Keratinocyte (primary cell): ENCODE results near the gene IKBIP. TPM values are rescaled to one million over a fixed set of nuclear protein-coding genes. Genes with fewer than 3 reads are reported as not detected.

Experiments used
- DNase-seq: peaks from one replicate; pipeline ENCODE4 v3.0.0-alpha.2; 2011; ENCODE audit warnings: low read depth, missing footprints, low spot score
- FAIRE-seq: peaks from 2 replicates; lab custom pipeline; 2011; peaks lifted over from hg19 to GRCh38; lab: Jason Lieb, UNC
- H2AFZ ChIP-seq: 2 replicates; pipeline ENCODE4 v1.6.0; 2012; ENCODE audit warnings: low read length, control low read depth, inconsistent platforms; ENCODE audit not compliant: control insufficient read depth
- H3K27ac ChIP-seq: 2 replicates; pipeline ENCODE4 v1.5.1; 2011; ENCODE audit warnings: low read length; ENCODE audit not compliant: control insufficient read depth, insufficient read depth
- H3K27me3 ChIP-seq: 3 replicates; pipeline ENCODE4 v1.6.0; 2011; ENCODE audit warnings: low read length; ENCODE audit not compliant: control insufficient read depth, insufficient read depth; ENCODE audit errors: extremely low read depth
- H3K36me3 ChIP-seq, 2 experiments: 2 replicates in 1 of 2; 3 replicates in 1 of 2; pipeline ENCODE4 v1.5.1; 2011; ENCODE audit warnings: low read length in 2 of 2, mild to moderate bottlenecking in 1 of 2; ENCODE audit not compliant: control insufficient read depth in 2 of 2, insufficient read depth in 2 of 2; ENCODE audit errors: extremely low read depth in 1 of 2
- H3K4me1 ChIP-seq: 3 replicates; pipeline ENCODE4 v1.5.1; 2011; ENCODE audit warnings: low read length; ENCODE audit not compliant: control insufficient read depth, insufficient read depth; ENCODE audit errors: extremely low read depth
- H3K4me2 ChIP-seq: 3 replicates; pipeline ENCODE4 v1.6.0; 2011; ENCODE audit warnings: low read depth, low read length; ENCODE audit not compliant: control insufficient read depth, insufficient read depth; ENCODE audit errors: extremely low read depth
- H3K4me3 ChIP-seq, 3 experiments: fragments of 200-600 bp in 1 of 3; sonication (generic) in 1 of 3; 2 replicates in 2 of 3; 3 replicates in 1 of 3; pipeline ENCODE4 v1.5.1; 2011 to 2016; ENCODE audit warnings: low read length in 3 of 3, mild to moderate bottlenecking in 3 of 3, control low read depth in 2 of 3, inconsistent platforms in 1 of 3, low read depth in 1 of 3, mixed read lengths in 1 of 3, mixed run types in 1 of 3, moderate library complexity in 1 of 3; ENCODE audit not compliant: control insufficient read depth in 2 of 3, insufficient read depth in 2 of 3; ENCODE audit errors: extremely low read depth in 1 of 3
- H3K79me2 ChIP-seq: 2 replicates; pipeline ENCODE4 v1.6.0; 2012; ENCODE audit warnings: low read length; ENCODE audit not compliant: control insufficient read depth, insufficient read depth
- H3K9ac ChIP-seq: 3 replicates; pipeline ENCODE4 v1.6.0; 2011; ENCODE audit warnings: low read length; ENCODE audit not compliant: control insufficient read depth, insufficient read depth; ENCODE audit errors: extremely low read depth
- H3K9me1 ChIP-seq: 3 replicates; pipeline ENCODE4 v1.6.0; 2011; ENCODE audit warnings: low read length; ENCODE audit not compliant: control insufficient read depth, insufficient read depth; ENCODE audit errors: extremely low read depth
- H3K9me3 ChIP-seq: 2 replicates; pipeline ENCODE4 v1.5.1; 2012; ENCODE audit warnings: low read depth, low read length; ENCODE audit not compliant: control insufficient read depth
- H4K20me1 ChIP-seq: 3 replicates; pipeline ENCODE4 v1.6.0; 2011; ENCODE audit warnings: low read length; ENCODE audit not compliant: control insufficient read depth, insufficient read depth; ENCODE audit errors: extremely low read depth
- CTCF ChIP-seq, 3 experiments: IDR thresholded peaks in 1 of 3; conservative IDR thresholded peaks in 1 of 3; optimal IDR thresholded peaks in 1 of 3; 2 replicates in 2 of 3; 3 replicates in 1 of 3; pipeline versions ENCODE3 to v1.5.1; 2011; ENCODE audit warnings: low read length in 3 of 3, mild to moderate bottlenecking in 3 of 3, moderate library complexity in 2 of 3, control low read depth in 1 of 3, inconsistent platforms in 1 of 3; ENCODE audit not compliant: insufficient read depth in 2 of 3; ENCODE audit errors: extremely low read depth in 1 of 3
- EZH2 ChIP-seq: IDR thresholded peaks from one replicate; pipeline ENCODE4 v1.6.1; 2012; ENCODE audit warnings: inconsistent platforms, mild to moderate bottlenecking, low read length, moderate library complexity
- dilution Hi-C: fragments of 300-500 bp; cut with MboI; formaldehyde crosslinking; loops from one replicate; pipeline ENCODE4 v1.7.0; 2020; ENCODE audit warnings: low sequenced_read_pairs; ENCODE audit not compliant: extremely low pct_ligation_motif_present
- polyA minus RNA-seq, 3 experiments: library from RNA; depleted of rRNA, polyadenylated mRNA; stranded (reverse); fragments of >200 nt; gene quantifications; 1 replicate in 1 of 3; 2 replicates in 1 of 3; 3 replicates in 1 of 3; pipeline ENCODE4 v1.2.3, GENCODE V29; 2011
- polyA plus RNA-seq, 5 experiments: library from polyadenylated mRNA; depleted of rRNA in 3 of 5; stranded (reverse) in 3 of 5; stranded (forward) in 1 of 5; unstranded in 1 of 5; fragments of >200 nt; gene quantifications; 1 replicate in 1 of 5; 2 replicates in 3 of 5; 3 replicates in 1 of 5; pipeline versions ENCODE4 v1.2.1 to v1.2.3, GENCODE V29; 2011 to 2012; ENCODE audit warnings: missing spikeins in 2 of 5, low read depth in 1 of 5, low replicate concordance in 1 of 5

The IKBIP gene
- polyA plus RNA-seq: 16.6 to 33.9 TPM (median 27.2 TPM) in 3 replicates
- polyA plus RNA-seq (2011; ENCODE audit: low read depth): 25.6 TPM
- 18.8 and 28.9 TPM in 2 replicates for polyA plus RNA-seq (2011; cell fraction: cytosol; rRNA removed)
- polyA plus RNA-seq (2011; cell fraction: nucleus; rRNA removed): 29.3 and 43.2 TPM in 2 replicates
- polyA plus RNA-seq (2012; ENCODE audit: low replicate concordance): 8.1 and 37.4 TPM in 2 replicates
- 1.6 to 9.9 TPM (median 3.6 TPM) in 3 replicates for polyA minus RNA-seq
- 14.8 TPM for polyA minus RNA-seq (2011; cell fraction: cytosol; rRNA and poly(A)+ RNA removed)
- 11.2 and 18.1 TPM in 2 replicates for polyA minus RNA-seq (2011; cell fraction: nucleus; rRNA and poly(A)+ RNA removed)

GRCh38 chr12:98644712-98645571, at the start of gene IKBIP, which contains the start of gene APAF1:
Gene IKBIP, minus strand, starts transcription at chr12:98644788. Its CDS starts 87 bp downstream, at chr12:98644701.
Gene APAF1, plus strand, starts transcription at chr12:98645290. Its CDS starts 3,070 bp downstream, at chr12:98648360.
- no peak for TF ChIP-seq EZH2
- TF ChIP-seq CTCF (optimal IDR thresholded peaks at IDR 0.05 in 1 of 3, IDR thresholded peaks at IDR 0.05 in 1 of 3, conservative IDR thresholded peaks at IDR 0.05 in 1 of 3; ENCODE audit: extremely low read depth in 1 of 3, insufficient read depth in 2 of 3, low read length in 3 of 3): no peak
- no peaks in the 10 kb centered on the region for H3K9me3 ChIP-seq
- peak within 1 kb of the TSS; percentile 89 for H3K9ac ChIP-seq
- H3K27me3 ChIP-seq: no peaks in the 10 kb centered on the region
- peak within 1 kb of the TSS; percentile 94 for H2AFZ ChIP-seq
- FAIRE-seq (no peak), DNase-seq (peak; percentile 65)
- dilution Hi-C loops: no loop called here
- H4K20me1 ChIP-seq: no peaks in the 10 kb centered on the region
- peak within 1 kb of the TSS; percentile 90 for H3K27ac ChIP-seq
- peak within 1 kb of the TSS; percentile 71 to 98 (median 87) for H3K4me3 ChIP-seq
- H3K9me1 ChIP-seq: no peaks in the 10 kb centered on the region
- peaks cover 61% of the 10 kb centered on the region for H3K79me2 ChIP-seq
- H3K36me3 ChIP-seq: peaks cover 0 to 4% of the 10 kb centered on the region in 2 experiments
- peaks cover 9% of the 10 kb centered on the region for H3K4me1 ChIP-seq
- H3K4me2 ChIP-seq: peak within 1 kb of the TSS; percentile 88

- no peak for TF ChIP-seq EZH2
- no peak for TF ChIP-seq CTCF (optimal IDR thresholded peaks at IDR 0.05 in 1 of 3, IDR thresholded peaks at IDR 0.05 in 1 of 3, conservative IDR thresholded peaks at IDR 0.05 in 1 of 3; ENCODE audit: extremely low read depth in 1 of 3, insufficient read depth in 2 of 3, low read length in 3 of 3)
- Histone ChIP-seq H3K4me2 (no peak overlapping the region), H3K9me1 (no peaks in the 10 kb centered on the region), H3K9ac (no peak overlapping the region), H2AFZ (no peak overlapping the region), H3K9me3 (no peaks in the 10 kb centered on the region), H3K36me3 (peaks cover 0 to 8% of the 10 kb centered on the region in 2 experiments), H3K4me3 (no peak overlapping the region), H3K27ac (no peak overlapping the region), H4K20me1 (no peaks in the 10 kb centered on the region), H3K79me2 (no peaks in the 10 kb centered on the region), H3K27me3 (no peaks in the 10 kb centered on the region), H3K4me1 (no peaks in the 10 kb centered on the region)
- no peak for FAIRE-seq
- DNase-seq: no peak
- dilution Hi-C loops: no loop called here
These were observed 46.8 kb upstream of the IKBIP start for GRCh38 chr12:98691351-98691750.
